ENCODE results near the gene TLR1.
"Not testable (repeated sequence)": the region's sequence is repeated elsewhere in the genome, so short reads cannot be mapped to it uniquely, and the experiment has no call there.

TLR1 gene

GRCh38 chr4:38804654-38805295 lies at the start of gene TLR1:
TLR1 (minus strand) TSS chr4:38804791; CDS start chr4:38798831, 5,960 bp downstream.
- DNase-seq: peak; percentile 69

- no peak for DNase-seq
Measured at GRCh38 chr4:38846015-38846414, 41.4 kb upstream of the TLR1 start.

GRCh38 chr4:38842994-38843393 lies 38.4 kb upstream of the TLR1 start:
- DNase-seq: no peak

- no peak for DNase-seq
Measured at GRCh38 chr4:38837849-38838248, 33.3 kb upstream of the TLR1 start.

GRCh38 chr4:38837334-38837733 lies 32.7 kb upstream of the TLR1 start:
- DNase-seq: no peak

GRCh38 chr4:38834570-38834969 lies 30.0 kb upstream of the TLR1 start:
- DNase-seq: no peak

GRCh38 chr4:38832624-38833528 lies 28.3 kb upstream of the TLR1 start:
- no peak for DNase-seq

- DNase-seq: no peak
Measured at GRCh38 chr4:38832206-38832605, 27.6 kb upstream of the TLR1 start.

- no peak for DNase-seq
Measured at GRCh38 chr4:38831653-38832052, 27.1 kb upstream of the TLR1 start.

GRCh38 chr4:38829237-38829636 lies 24.6 kb upstream of the TLR1 start:
- DNase-seq: no peak

- no peak for DNase-seq
Measured at GRCh38 chr4:38823766-38824165, 19.2 kb upstream of the TLR1 start.

GRCh38 chr4:38822748-38823303 lies 18.2 kb upstream of the TLR1 start:
- DNase-seq: no peak

- DNase-seq: no peak
Measured at GRCh38 chr4:38821739-38822138, 17.1 kb upstream of the TLR1 start.

GRCh38 chr4:38820329-38821061 lies 15.9 kb upstream of the TLR1 start:
- DNase-seq: no peak

- DNase-seq: no peak
Measured at GRCh38 chr4:38819569-38819968, 15.0 kb upstream of the TLR1 start.

GRCh38 chr4:38818441-38818976 lies 13.9 kb upstream of the TLR1 start:
- no peak for DNase-seq

GRCh38 chr4:38815885-38816782 lies 11.5 kb upstream of the TLR1 start:
- DNase-seq: peak; percentile 40

- DNase-seq: no peak
Measured at GRCh38 chr4:38814386-38814785, 9.8 kb upstream of the TLR1 start.

GRCh38 chr4:38811297-38811696 lies 6.7 kb upstream of the TLR1 start:
- no peak for DNase-seq

GRCh38 chr4:38807462-38807861 lies 2.9 kb upstream of the TLR1 start:
- not testable (repeated sequence) for DNase-seq

GRCh38 chr4:38806251-38806650 lies 1.7 kb upstream of the TLR1 start:
- DNase-seq: not testable (repeated sequence)

All from GF-D8 (cell line).